GM18511 (cell line): ENCODE data around the gene ARID2.

Experiments
- ATAC-seq: cut with Tn5 transposase; IDR thresholded peaks from one replicate; pipeline ENCODE4 v1.9.1; 2021; ENCODE audit warnings: mild to moderate bottlenecking, moderate library complexity; ENCODE audit not compliant: unreplicated experiment

ARID2 gene

GRCh38 chr12:45918818-45919217, 189.3 kb downstream of the ARID2 start:
- ATAC-seq = no peak

GRCh38 chr12:45928309-45928708, 198.8 kb downstream of the ARID2 start:
- ATAC-seq = no peak

DNA sequence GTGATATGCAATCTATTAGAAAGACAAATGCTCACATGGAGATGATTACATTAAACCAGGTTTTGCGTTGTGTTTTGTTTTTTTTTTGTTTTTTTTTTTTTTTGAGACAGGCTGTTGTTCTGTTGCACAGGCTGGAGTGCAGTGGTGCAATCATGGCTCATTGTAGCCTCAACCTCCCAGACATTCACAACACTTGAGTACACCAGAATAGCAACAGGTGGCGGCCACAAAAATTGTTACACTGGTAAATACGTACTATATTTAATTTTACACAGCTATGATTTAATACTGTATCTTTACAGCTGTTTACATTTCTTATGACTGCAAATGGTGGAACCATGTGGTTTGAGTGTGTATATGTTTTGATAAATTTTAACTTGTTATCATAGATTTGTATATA, 200.9 kb downstream of the ARID2 start:
- no peak for ATAC-seq

- ATAC-seq = no peak
Observed at GRCh38 chr12:45933504-45933903, 204.0 kb downstream of the ARID2 start.

DNA sequence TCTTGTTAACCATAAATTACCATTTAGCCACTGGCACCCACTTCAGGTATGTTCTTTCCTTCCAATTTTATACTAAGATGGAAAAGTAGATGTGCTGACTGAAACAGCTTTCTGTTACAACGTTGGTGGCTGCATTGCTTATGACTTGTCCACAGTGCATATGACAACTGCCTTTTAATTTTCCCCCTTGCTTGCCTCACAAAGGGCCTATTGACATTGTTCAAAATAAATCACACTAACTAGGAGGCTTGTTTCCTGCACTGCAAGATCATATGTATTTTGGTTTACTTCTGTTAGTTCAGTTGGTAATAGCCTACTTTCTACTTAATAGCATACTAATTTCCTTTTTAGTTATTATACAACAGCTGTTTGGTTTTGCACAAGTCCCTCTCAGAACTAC, 205.4 kb downstream of the ARID2 start:
- ATAC-seq = no peak

DNA sequence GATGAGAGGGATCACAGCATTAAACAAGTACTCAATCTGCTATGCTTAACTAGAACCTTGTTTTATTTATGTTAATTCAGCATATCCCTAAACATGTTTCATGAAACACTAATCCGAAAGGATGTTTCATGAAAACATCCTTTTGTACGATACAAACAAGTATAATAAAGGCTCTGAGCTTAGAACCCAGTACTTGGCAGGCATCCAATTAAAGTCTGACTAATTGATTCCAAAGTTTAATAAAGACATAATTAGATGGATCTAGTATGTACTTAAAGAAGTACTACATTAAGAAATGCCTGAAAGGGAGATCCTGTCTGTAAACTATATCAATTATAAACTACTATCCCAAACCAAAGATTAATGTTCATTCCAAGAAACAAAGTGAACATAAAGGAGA, 209.1 kb downstream of the ARID2 start:
- no peak for ATAC-seq

DNA sequence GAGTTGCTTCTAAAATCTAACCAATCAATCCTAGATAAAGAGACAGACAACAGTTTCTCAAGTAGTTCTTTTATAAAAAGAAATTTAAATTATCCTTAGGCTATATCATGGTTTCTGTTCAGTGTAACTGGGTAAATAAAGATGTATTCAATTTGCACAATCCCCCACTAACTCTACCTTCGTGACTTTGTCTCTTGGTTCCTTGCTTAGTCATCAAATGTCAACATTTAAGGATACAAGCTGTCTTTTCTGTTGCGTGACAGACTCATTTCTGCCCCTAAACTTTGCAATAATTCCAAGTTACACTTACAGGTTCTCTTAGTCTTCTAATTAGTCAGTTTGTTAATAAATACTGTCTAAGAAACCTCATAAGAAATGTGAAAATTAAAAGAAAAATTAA, 210.3 kb downstream of the ARID2 start:
- ATAC-seq = no peak

DNA sequence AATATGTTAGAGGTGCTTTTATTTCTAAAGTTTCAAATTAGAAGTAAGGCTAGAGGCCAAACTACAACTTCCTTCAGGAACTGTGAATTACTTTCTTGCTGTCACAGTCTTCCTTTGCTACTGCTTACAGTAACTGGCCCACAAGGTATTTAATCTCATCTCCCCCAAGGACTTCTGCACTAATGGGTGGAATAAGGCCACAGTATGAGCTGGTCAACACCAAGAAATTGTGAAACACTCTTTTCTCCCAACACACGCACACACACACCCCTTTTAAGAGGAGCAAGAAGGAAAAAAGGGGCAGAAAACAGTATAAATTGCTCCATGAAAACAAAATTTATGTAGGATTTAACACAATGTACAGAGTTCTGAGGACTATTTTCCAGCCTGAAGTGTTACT, 215.3 kb downstream of the ARID2 start:
- ATAC-seq = no peak

- no peak for ATAC-seq
Observed at GRCh38 chr12:45946435-45946834, 216.9 kb downstream of the ARID2 start.

DNA sequence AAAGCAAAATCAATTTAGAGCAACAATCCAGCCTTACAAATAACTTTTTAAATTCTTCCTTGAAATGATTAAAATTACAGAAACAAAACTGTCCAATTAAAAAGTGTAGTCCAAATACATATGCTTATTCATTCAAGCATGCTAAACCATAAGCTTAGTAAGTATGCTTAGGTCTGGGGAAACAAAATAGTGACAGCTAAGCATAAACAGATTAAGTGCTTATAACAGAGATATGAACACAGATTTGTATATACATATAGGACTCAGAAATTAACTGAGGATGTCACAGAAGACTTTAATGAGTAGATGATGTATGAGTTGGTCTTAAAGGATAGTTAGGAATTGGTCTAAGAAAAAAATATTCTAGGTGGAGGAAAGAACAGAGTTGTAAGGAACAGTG, 219.0 kb downstream of the ARID2 start:
- no peak for ATAC-seq
